GM18511 (cell line): ENCODE data around the gene GMEB2.
"Not testable (repeated sequence)": the region's sequence is repeated elsewhere in the genome, so short reads cannot be mapped to it uniquely, and the experiment has no call there.

ENCODE experiments used
- ATAC-seq: cut with Tn5 transposase; IDR thresholded peaks from one replicate; pipeline ENCODE4 v1.9.1; 2021; ENCODE audit warnings: mild to moderate bottlenecking, moderate library complexity; ENCODE audit not compliant: unreplicated experiment

The GMEB2 gene

DNA sequence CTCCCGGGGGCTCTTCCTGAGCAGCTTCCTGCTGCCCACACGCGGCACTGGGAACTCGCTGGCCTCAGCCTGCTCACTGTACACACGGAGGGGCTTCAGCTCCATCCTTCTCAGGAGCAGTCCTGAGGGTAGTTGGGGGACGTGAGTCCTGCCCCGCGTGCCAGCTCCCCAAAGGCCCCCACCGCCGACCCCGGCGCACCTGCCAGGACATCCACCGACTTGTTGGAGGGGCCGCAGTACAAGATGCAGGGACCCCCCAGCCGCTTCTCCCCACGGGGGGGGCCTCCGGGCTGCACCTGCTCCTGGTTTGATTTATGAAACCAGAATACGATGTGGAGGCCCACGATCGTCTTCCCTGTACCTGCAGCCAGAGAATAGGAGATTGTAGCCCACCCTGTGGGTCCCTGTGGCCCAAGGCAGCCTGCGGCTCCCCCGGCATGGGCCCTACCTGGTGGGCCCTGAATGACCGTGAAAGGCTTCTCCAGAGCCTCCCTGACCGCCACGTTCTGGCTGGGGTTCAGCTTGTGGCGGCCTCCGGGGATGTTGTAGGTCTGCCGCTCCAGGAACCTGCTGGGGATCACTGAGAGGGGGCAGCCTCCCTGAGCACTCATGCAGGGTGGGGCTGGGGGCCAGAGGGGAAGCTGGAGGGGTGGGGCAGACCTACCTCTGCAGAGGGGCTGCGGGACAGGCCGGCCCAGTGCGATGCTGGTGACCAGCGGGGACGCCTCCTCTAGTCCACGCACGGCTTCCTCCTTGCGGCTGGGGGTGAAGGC is 65.1 kb downstream of the GMEB2 start:
- no peak for ATAC-seq

DNA sequence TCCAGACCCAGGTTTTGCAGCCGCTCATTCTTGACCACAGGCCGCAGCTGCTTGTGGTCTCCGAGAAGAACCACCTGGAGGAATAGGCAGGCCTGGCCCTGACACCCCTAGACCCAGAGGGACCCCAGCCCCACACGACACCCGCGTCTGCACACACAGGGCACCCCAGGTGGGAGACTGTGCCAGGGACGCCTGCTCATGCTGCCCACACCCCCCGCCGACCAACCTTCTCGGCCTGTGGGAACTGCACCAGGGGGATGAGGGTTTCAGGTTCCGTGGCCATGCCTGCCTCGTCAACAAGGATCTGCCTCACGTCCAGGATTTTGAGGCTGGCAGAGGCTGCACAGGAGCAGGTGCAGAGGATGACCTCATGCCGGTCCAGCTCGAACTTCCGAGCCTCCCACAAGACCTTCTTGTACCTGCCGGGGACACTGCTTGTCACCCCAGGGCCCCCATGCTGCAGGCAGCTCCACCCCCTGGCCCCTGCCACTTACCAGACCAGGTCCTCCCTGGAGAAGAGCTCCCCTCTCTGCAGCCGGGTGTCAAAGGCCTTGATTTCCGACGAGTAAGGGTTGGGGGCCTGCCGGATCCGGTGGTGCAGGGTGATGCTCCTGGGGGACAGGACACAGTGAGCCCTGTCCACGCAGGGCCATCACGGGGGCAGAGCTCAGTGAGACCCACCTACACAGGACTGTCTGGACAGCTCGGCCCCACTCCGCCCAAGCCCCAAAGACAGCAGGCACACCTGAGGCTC is 65.9 kb downstream of the GMEB2 start:
- no peak for ATAC-seq

DNA sequence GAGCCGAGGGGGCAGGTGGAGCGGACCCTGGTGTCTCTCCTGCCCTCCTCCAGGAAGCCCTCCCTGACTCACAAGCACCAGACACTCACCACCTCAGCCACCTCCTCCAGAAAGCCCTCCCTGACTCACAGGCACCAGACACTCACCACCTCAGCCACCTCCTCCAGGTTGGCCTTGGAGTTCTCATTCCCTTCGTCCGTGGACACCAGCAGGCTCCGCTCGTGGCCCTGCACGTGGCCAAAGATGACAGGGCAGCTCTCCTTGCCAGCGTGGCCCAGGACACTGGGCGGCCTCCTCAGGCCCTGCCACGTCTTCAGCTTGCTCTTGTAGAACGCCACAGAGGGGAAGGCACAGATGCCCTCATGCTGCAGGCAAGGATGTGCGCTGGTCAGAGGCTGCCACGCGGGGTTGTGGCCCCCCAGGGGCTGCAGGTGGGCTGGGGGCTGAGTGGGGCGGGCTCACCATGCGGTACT is 66.5 kb downstream of the GMEB2 start:
- no peak for ATAC-seq

DNA sequence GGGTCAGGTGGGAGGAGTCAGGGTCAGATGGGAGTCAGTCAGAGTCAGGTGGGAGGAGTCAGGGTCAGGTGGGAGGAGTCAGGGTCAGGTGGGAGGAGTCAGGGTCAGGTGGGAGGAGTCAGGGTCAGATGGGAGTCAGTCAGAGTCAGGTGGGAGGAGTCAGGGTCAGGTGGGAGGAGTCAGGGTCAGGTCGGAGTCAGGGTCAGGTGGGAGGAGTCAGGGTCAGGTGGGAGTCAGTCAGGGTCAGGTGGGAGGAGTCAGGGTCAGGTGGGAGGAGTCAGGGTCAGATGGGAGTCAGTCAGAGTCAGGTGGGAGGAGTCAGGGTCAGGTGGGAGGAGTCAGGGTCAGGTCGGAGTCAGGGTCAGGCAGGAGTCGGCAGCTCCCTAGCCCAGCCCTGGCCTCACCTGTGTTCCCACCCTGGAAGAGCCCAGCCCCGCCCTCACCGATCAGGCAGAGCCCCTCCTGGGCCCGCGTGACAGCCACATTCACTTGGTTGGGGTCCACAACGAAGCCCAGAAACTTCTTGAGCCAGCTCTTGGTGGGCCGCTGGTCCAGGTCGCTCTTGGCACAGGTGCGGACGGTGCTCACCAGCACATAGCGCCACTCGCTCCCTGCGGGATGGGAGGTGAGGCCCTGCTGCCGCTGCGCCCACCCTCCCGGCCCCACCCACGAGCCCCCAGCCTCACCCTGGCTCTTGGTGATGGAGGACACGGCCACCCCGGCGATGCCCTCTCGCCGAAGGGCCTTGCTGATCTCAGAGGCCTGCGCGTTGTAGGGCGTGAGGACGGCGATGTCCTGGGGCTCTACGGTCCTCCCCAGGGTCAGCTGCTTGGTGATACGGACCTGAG is 67.2 kb downstream of the GMEB2 start:
- ATAC-seq: not testable (repeated sequence)

DNA sequence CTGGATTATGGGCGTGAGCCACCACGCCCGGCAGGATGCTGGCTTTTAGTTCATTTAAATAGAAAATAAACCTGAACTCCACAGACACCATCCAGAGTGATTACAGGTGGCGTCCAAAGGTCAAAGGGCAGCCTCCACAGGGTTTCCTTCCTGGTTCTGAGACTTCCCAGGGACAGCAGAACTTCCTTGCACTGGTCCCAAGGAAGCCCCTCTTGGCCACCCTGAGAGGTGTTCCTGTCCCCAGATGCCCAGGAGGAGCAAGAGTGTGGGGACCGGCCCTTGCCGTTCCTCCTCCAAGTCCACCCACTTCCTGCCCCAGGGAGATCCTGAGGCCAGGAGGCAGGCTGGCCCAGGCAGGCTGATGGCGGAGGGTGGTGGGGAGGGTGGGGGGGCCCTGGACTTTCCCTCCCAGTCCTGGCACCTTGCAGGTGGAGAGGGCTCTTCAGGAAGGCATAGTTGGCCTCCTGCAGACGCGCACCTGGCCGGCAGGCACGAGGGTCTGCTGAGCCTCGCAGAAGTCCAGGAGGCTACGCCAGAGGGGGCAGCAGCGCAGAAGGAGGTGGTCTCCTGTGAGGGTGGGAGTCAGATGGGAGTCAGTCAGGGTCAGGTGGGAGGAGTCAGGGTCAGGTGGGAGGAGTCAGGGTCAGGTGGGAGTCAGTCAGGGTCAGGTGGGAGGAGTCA is 68.0 kb downstream of the GMEB2 start:
- no peak for ATAC-seq

DNA sequence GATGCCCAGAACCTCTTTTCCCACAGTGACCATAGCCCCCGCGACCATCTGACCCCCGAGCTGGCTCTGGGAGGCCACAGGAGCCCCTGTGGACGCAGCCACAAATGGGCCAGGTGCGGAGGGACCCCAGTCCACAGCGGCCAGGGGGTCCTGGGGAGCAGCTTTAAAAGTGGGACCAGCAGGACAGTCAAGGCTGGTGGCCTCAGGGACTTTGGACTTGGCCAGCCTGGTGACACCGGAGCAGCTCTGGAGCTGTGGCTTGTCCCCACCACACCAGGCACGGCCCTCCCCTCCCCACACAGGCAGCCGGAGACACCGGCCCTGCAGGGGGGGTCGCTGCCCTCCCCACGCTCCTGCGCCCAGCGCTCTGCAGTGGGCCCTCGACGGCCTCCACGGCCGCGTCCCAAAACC is 69.4 kb downstream of the GMEB2 start:
- ATAC-seq: no peak

DNA sequence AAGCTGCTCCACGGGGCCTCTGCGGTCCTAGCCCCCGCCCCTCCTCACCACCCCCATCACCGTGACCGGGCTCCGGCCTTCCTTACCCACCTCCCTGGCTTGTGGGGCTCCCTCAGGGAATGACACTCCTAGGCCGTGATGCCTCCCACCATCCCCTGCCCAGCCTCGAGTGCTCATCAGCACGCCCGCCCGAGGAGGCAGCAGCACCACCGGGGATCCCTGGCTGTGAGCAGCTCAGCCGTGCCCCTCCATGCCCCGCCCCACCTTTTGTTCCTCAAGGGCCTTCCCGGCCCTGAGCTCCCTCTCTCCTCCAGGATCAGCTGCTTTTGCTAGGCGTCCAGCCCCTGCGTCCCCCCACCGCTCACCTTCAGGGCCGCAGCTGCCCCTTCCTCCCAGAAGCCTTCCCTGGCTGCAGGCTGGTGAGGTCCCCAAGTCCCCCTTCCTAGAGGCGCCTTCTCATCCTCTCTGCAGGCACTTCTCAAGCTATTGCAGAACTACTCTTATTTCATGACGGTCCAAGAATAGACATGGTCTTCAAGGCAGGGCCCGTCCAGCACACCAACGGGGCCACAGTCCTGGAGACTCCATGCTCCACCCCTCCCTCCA is 69.9 kb downstream of the GMEB2 start:
- no peak for ATAC-seq

DNA sequence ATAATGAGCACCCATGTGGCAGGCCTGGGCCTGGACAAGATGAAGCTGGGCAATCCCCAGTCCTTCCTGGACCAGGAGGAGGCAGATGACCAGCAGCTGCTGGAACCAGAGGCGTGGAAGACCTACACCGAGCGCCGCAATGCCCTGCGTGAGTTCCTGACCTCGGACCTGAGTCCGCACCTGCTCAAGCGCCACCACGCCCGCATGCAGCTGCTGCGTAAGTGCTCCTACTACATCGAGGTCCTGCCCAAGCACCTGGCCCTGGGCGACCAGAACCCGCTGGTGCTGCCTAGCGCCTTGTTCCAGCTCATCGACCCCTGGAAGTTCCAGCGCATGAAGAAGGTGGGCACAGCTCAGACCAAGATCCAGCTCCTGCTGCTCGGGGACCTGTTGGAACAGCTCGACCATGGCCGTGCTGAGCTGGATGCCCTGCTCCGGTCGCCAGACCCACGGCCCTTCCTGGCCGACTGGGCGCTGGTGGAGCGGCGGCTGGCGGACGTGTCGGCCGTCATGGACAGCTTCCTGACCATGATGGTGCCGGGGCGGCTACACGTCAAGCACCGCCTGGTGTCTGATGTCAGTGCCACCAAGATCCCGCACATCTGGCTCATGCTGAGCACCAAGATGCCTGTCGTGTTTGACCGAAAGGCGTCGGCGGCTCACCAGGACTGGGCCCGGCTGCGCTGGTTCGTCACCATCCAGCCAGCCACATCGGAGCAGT is 71.1 kb downstream of the GMEB2 start:
- ATAC-seq: no peak

DNA sequence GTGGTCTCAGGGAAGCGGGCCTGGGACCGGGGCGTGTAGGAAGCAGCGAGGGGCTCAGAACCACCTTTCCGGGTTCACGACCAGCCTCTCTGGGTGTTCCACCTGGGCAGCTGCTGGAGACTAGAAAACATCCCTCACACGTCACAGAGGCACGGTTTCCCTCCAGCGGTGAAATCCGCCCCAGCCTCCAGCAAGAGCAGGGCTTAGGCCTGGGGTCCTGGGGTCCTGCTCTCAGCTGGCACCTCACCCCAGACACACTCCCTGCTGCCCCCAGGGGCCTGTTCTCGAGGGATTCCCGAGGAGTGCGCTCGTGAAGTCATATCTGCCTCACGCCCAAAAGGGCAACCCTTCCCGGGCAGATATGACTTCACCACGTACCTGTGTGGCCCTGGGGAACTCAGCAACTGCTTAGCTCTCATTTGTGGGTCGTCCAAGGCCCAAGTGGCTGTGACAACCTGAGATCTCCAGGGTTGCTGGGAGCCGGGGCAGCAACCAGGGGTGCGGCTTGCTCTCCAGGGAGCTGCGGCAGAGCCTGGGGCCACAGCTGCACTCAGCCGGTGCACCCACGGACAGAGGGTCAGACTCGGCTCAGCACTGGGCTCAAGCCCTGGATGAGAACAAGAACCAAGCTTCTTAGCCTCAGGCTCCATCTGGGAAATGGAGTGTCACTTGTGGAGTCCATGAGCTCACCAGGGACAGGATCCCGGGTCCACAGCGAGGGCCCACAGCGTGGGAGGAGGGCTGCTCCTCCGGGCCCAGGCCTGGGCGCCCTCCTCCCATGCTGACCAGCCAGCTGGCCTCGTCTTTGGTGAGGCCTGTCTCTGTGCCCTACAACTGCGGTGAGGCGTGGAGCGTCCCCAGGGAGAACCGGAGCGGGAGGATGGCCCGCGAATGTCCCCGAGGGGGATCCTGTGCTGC is 72.3 kb downstream of the GMEB2 start:
- no peak for ATAC-seq

DNA sequence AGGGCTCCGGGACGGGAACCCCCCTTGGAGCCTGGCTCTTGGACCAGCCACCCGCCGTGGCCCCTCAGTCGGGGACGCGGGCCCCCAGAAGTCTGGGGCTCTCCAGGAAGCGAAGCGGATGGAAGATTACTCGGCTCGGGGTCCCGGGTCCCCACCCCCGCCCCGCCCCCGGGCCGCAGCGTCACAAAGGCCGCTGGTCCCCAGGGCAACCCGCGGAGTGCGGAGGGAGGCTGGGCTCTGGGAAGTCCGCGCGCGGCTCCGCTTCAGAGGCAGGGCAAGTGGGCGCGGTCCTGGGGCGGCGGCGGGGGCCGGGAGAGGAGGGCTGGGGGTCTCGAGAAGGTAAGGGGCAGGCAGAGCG is 73.0 kb downstream of the GMEB2 start, which contains the start of gene FNDC11:
TSS of gene FNDC11 (plus strand) at position 227 of the 358 bp plus-strand sequence. CDS start 1,505 bp downstream, outside the sequence.
- no peak for ATAC-seq

DNA sequence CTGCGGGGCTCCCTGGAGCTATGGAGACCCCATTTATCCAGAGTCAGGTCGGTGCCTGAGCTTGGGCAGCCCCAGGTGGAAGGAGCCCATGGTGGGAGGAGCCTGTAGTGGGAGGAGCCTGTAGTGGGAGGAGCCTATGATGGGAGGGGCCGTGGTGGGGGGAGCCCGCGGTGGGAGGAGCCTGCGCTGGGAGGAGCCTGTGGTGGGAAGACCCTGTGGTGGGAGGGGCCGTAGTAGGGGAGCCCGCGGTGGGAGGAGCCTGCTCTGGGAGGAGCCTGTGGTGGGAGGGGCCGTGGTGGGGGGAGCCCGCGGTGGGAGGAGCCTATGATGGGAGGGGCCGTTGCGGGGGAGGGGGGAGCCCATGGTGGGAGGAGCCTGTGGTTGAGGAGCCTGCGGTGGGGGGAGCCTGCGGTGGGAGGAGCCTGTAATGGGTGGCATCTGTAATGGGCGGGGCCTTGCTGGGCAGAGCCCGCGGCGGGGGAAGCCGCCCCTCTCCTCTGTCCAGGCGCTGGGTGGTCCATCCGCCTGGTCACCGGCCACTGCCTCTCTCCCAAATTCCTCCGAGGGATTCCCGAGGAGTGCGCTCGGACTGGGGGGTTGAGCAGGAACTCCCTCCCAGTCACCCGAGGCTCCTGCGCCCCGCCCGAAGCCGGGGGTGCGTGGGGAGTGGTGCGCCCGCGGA is 73.5 kb downstream of the GMEB2 start:
- ATAC-seq: peak; percentile 41

DNA sequence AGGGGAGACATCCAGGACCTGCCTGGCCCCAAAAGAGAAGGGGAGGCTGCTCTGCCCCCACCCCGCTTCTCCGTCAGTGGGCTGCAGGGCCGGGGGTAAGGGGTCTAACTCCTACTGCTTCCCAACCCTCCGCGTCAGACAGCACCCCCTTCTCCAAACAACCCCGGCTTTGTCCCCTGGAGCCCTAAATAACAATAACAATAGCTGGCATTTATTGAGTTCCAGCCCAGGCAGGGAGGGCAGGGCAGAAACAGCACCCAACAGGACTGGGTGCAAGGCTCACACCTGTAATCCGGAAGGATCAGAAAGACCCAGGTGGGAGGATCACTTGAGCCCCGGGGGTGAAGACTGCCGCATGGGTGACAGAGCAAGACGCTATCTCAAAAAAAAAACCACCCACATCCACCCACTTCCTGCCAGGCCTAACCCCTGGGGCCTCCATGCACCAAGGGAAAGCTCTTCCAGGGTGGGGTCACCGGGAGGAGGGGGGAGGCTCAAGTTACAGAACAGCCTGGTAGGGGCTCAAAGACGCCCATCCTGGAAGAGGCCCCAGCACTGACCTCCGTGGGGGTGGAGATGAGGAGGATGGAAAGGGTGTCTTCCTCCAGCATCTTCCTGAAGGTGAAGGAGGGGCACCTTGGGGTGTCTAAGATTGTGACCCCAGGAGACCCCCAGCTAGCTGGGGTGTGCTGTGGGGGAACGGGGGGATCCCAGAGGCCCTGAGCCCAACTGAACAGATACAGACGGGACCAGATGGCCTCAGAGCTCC is 74.2 kb downstream of the GMEB2 start:
- peak; percentile 52 for ATAC-seq

DNA sequence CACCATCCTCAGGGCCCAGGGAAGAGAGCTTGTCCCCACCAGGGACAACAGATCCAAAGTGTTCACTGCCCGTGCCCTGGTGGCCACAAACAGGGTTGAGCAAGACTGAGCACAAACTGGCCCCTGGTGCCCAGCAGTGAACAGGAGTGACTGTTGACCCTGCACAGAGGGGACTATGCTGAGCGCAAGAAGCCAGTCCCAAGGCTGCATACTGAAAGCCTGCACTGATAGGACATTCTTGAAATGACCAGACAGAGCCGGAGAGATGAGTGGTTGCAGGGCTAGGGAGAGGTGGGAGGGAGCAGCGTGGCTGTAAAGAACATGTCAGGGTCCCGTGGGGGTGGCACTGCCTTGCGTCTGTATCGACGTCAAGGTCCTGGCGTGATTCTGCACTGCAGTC is 75.8 kb downstream of the GMEB2 start:
- no peak for ATAC-seq

DNA sequence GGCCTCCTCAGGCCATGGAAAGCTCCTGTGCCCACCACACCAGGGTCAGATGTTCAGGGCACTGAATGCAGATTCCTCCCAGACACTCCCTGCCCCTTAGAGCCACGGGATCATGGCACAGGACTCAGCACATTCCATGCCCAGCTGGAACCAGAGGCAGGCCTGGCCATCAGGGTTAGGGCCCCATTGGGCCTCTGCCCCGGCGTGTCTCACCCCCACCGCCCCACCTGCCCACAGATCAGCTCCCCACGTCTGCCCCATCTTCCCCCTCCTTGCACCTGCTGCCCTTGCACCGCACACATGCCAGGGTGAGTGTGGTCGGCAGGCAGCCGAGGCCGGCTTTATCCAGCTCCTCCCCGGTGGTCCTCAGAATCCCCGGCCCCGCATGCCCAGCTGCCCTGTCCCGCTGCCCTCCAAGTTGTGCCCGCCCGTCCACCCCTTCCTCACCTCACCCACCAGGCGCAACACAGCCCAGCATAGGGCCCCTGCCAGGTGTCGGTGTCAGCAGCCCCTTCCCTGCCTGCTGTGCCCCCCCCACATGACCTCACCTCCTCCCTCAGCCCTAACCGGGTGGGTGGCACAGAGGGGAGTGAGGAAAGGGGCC is 77.1 kb downstream of the GMEB2 start:
- ATAC-seq: no peak

DNA sequence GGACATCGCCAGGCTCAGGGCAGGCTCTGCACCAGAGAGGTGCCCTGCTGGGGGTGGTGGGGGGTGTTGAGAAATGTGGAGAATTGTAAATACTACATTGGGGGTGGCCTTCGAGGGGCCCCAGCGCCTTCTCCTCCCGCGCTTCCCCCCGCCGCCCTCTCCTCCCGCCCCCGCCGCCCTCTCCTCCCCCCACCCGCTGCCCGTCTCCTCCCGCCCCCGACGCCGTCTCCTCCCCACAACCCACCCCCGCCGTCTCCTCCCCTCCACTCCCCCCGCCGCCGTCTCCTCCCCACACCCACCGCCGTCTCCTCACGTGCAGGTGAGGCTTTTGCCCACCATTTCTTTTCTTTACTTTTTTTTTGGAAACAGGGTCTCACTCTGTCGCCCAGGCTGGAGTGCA is 77.9 kb downstream of the GMEB2 start:
- no peak for ATAC-seq

DNA sequence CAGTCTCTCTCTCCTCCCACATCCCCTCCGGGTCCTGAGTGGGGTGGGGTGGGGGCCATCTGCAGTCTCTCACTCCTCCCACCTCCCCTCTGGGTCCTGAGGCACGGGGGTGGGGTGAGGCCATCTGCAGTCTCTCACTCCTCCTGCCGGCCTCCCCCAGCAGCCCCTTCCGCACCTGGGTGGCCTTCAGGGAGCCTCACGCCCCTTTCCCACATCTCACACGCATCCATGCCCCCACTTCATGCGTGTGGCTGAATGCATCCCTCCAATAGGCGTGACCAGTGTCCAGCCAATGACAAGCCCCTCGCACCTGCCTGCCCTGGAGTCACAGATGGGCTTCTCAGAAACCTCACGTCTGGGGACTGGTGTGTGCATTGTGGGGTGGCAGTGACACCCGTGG is 78.4 kb downstream of the GMEB2 start:
- ATAC-seq: no peak
